ENCODE data around the gene POLR2E.
A peak's percentile ranks its signal among the peaks of the same experiment; 100 is the strongest.

POLR2E gene

GRCh38 chr19:1064661-1065605 is 30.2 kb downstream of the POLR2E start:
- TF ChIP-seq JUND (IDR thresholded peaks at IDR 0.05; ENCODE audit: low read depth), result no peak
- in situ Hi-C loops (cut with HindIII; ENCODE audit: low pct_unique_long_range_greater_than_20kb, low sequenced_read_pairs), result no loop called here
- DNase-seq (ENCODE audit: low read depth in 1 of 2, low spot score in 1 of 2), result peak; percentile 75 to 85

GRCh38 chr19:1063909-1064660 is 31.1 kb downstream of the POLR2E start:
- in situ Hi-C loops (cut with HindIII; ENCODE audit: low pct_unique_long_range_greater_than_20kb, low sequenced_read_pairs), result no loop called here
- DNase-seq (ENCODE audit: low read depth in 1 of 2, low spot score in 1 of 2), result peak in 1 of 2 experiments; percentile 70
- TF ChIP-seq JUND (IDR thresholded peaks at IDR 0.05; ENCODE audit: low read depth), result no peak

- peak in 1 of 2 experiments; percentile 79 for DNase-seq (ENCODE audit: low read depth in 1 of 2, low spot score in 1 of 2)
- TF ChIP-seq JUND (IDR thresholded peaks at IDR 0.05; ENCODE audit: low read depth), result no peak
- in situ Hi-C loops (cut with HindIII; ENCODE audit: low pct_unique_long_range_greater_than_20kb, low sequenced_read_pairs), result no loop called here
Measured at GRCh38 chr19:1063030-1063908, 31.9 kb downstream of the POLR2E start.

- no peak for TF ChIP-seq JUND (IDR thresholded peaks at IDR 0.05; ENCODE audit: low read depth)
- no peak for DNase-seq (ENCODE audit: low read depth in 1 of 2, low spot score in 1 of 2)
- in situ Hi-C loops (cut with HindIII; ENCODE audit: low pct_unique_long_range_greater_than_20kb, low sequenced_read_pairs), result no loop called here
Measured at GRCh38 chr19:1062387-1063029, 32.7 kb downstream of the POLR2E start.

GRCh38 chr19:1061987-1062386 is 33.2 kb downstream of the POLR2E start:
- TF ChIP-seq JUND (IDR thresholded peaks at IDR 0.05; ENCODE audit: low read depth), result no peak
- in situ Hi-C loops (cut with HindIII; ENCODE audit: low pct_unique_long_range_greater_than_20kb, low sequenced_read_pairs), result no loop called here
- no peak for DNase-seq (ENCODE audit: low read depth in 1 of 2, low spot score in 1 of 2)

GRCh38 chr19:1060689-1061088 is 34.5 kb downstream of the POLR2E start:
- DNase-seq (ENCODE audit: low read depth in 1 of 2, low spot score in 1 of 2), result no peak
- in situ Hi-C loops (cut with HindIII; ENCODE audit: low pct_unique_long_range_greater_than_20kb, low sequenced_read_pairs), result no loop called here

GRCh38 chr19:1058112-1058511 is 37.1 kb downstream of the POLR2E start:
- no peak for DNase-seq (ENCODE audit: low read depth in 1 of 2, low spot score in 1 of 2)
- TF ChIP-seq JUND (IDR thresholded peaks at IDR 0.05; ENCODE audit: low read depth), result no peak
- in situ Hi-C loops (cut with HindIII; ENCODE audit: low pct_unique_long_range_greater_than_20kb, low sequenced_read_pairs), result no loop called here

More at GRCh38 chr19:1060689-1061088, 34.5 kb downstream of the POLR2E start:
- no peak for TF ChIP-seq JUND (IDR thresholded peaks at IDR 0.05; ENCODE audit: low read depth)

GRCh38 chr19:1057176-1057855 is 37.9 kb downstream of the POLR2E start:
- DNase-seq (ENCODE audit: low read depth in 1 of 2, low spot score in 1 of 2), result peak in 1 of 2 experiments; percentile 69
- no peak for TF ChIP-seq JUND (IDR thresholded peaks at IDR 0.05; ENCODE audit: low read depth)
- in situ Hi-C loops (cut with HindIII; ENCODE audit: low pct_unique_long_range_greater_than_20kb, low sequenced_read_pairs), result no loop called here

- no peak for DNase-seq (ENCODE audit: low read depth in 1 of 2, low spot score in 1 of 2)
- in situ Hi-C loops (cut with HindIII; ENCODE audit: low pct_unique_long_range_greater_than_20kb, low sequenced_read_pairs), result no loop called here
- no peak for TF ChIP-seq JUND (IDR thresholded peaks at IDR 0.05; ENCODE audit: low read depth)
Measured at GRCh38 chr19:1055886-1056620, 39.1 kb downstream of the POLR2E start.

- in situ Hi-C loops (cut with HindIII; ENCODE audit: low pct_unique_long_range_greater_than_20kb, low sequenced_read_pairs), result no loop called here
- no peak for TF ChIP-seq JUND (IDR thresholded peaks at IDR 0.05; ENCODE audit: low read depth)
- no peak for DNase-seq (ENCODE audit: low read depth in 1 of 2, low spot score in 1 of 2)
Measured at GRCh38 chr19:1055028-1055425, 40.1 kb downstream of the POLR2E start.

Data from T47D (cell line).